ENCODE measurements around the gene MXD4. TPM values are rescaled to one million over a fixed set of nuclear protein-coding genes. Genes with fewer than 3 reads are reported as not detected.

MXD4 gene
- total RNA-seq, 1 donor from 2014 or later, result 92.3 TPM

DNA sequence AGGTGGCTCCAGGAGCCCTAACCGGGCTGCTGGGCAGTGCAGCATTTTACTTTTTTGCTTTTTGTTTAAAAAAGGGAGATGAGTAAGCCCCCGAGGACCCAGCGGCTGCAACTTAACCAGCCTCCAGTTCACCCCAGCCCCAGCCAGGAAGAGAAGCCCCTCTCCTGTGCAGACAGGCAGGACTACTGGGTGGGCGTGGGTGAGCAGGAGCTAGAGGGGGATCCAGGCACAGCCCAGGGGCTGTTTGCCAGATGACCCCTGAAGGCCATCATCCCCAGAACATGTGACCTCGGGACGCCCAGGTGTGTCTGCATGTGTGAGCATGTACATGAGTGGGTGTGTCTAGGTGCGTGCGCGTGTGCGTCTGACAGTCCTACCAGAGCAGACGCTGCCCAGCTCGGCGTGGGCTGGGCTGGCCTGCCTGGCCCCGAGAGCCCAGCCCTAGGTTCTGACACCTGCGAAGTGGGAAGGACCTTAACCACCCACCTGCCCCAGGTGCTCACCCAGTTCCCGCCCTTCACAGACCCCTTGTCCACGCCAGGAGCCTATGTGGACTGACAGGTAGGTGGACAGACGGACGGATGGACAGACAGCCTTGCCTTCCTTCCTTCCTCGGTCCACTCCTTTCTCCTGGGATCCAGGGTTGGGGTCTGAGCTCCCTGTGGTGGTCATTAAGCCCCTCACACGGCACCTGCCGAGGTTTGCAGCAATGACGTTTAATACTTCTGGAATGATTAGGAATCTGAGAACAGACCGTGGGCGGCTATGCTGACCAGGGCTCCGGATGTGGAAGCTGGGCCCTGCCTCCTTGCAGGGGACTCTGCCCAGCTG lies 12.2 kb downstream of the MXD4 start:
- Mint-ChIP-seq H3K9me3 (ENCODE audit: unreplicated experiment) (no peaks in the 10 kb centered on the region), H3K4me3 (ENCODE audit: unreplicated experiment) (no peak overlapping the region), H3K27ac (ENCODE audit: unreplicated experiment) (no peak overlapping the region), H3K4me1 (ENCODE audit: low read depth, unreplicated experiment) (peaks cover 2% of the 10 kb centered on the region), H3K36me3 (ENCODE audit: low read depth, unreplicated experiment) (peaks cover 10% of the 10 kb centered on the region), H3K27me3 (ENCODE audit: low read depth, unreplicated experiment) (no peaks in the 10 kb centered on the region)
- FAIRE-seq, result no peak
- no peak overlapping the region for H3K4me3 ChIP-seq (ENCODE audit: insufficient read depth, low read depth, low read length)
- H3K79me2 ChIP-seq (ENCODE audit: insufficient read depth, low read length), result peaks cover 6% of the 10 kb centered on the region
- TF ChIP-seq EZH2 (IDR thresholded peaks at IDR 0.05; ENCODE audit: insufficient read depth, low read length), result no peak
- TF ChIP-seq, protein P1, sequence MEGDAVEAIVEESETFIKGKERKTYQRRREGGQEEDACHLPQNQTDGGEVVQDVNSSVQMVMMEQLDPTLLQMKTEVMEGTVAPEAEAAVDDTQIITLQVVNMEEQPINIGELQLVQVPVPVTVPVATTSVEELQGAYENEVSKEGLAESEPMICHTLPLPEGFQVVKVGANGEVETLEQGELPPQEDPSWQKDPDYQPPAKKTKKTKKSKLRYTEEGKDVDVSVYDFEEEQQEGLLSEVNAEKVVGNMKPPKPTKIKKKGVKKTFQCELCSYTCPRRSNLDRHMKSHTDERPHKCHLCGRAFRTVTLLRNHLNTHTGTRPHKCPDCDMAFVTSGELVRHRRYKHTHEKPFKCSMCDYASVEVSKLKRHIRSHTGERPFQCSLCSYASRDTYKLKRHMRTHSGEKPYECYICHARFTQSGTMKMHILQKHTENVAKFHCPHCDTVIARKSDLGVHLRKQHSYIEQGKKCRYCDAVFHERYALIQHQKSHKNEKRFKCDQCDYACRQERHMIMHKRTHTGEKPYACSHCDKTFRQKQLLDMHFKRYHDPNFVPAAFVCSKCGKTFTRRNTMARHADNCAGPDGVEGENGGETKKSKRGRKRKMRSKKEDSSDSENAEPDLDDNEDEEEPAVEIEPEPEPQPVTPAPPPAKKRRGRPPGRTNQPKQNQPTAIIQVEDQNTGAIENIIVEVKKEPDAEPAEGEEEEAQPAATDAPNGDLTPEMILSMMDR (IDR thresholded peaks at IDR 0.05; ENCODE audit: insufficient read depth, low read depth, low read length), result no peak
- H2AFZ ChIP-seq (ENCODE audit: low read depth, low read length), result no peak overlapping the region
- peaks cover 62% of the 10 kb centered on the region for H4K20me1 ChIP-seq (ENCODE audit: insufficient read depth, low read length)
- H3K36me3 ChIP-seq (ENCODE audit: insufficient read depth, low read length), result peaks cover 5% of the 10 kb centered on the region
- no peak overlapping the region for H3K4me2 ChIP-seq (ENCODE audit: low read length)
- no peaks in the 10 kb centered on the region for H3K9me3 ChIP-seq (ENCODE audit: insufficient read depth, low read depth, low read length)
- H3K27ac ChIP-seq (ENCODE audit: low read depth, low read length), result no peak overlapping the region
- no peaks in the 10 kb centered on the region for H3K27me3 ChIP-seq (ENCODE audit: insufficient read depth, low read length)
- H3K4me1 ChIP-seq (ENCODE audit: insufficient read depth, low read length), result no peaks in the 10 kb centered on the region
- no peak overlapping the region for H3K9ac ChIP-seq (ENCODE audit: low read length)
- DNase-seq (ENCODE audit: low read depth), result no peak

DNA sequence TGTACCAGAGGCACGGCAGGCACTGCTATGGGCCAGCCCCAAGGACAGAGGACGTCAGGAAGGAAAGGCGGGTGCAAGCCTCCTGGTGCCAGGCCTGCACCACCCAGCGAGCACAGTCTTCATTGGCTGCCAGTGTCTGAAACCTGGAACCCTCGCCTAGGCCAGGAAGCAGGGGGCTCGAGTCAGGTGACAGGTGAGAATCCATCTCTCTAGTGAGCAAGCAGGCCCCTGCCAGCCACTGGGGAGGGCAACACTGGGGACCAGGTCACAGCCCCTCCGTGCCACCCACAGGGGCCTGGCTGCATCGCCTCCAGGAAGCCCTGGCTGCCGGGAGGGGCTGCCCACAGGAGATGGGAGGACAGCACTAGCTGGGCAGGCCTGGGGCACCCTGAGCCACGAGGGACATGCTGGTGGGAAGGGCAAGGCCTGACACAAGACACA lies 13.1 kb downstream of the MXD4 start:
- H4K20me1 ChIP-seq (ENCODE audit: insufficient read depth, low read length), result peaks cover 53% of the 10 kb centered on the region
- H3K4me2 ChIP-seq (ENCODE audit: low read length), result no peak overlapping the region
- no peak for TF ChIP-seq EZH2 (IDR thresholded peaks at IDR 0.05; ENCODE audit: insufficient read depth, low read length)
- TF ChIP-seq, protein P1 (IDR thresholded peaks at IDR 0.05; ENCODE audit: insufficient read depth, low read depth, low read length), result no peak
- H3K9me3 Mint-ChIP-seq (ENCODE audit: unreplicated experiment), result no peaks in the 10 kb centered on the region
- H3K36me3 ChIP-seq (ENCODE audit: insufficient read depth, low read length), result no peaks in the 10 kb centered on the region
- H3K36me3 Mint-ChIP-seq (ENCODE audit: low read depth, unreplicated experiment), result peaks cover 4% of the 10 kb centered on the region
- no peak overlapping the region for H2AFZ ChIP-seq (ENCODE audit: low read depth, low read length)
- H3K9me3 ChIP-seq (ENCODE audit: insufficient read depth, low read depth, low read length), result no peaks in the 10 kb centered on the region
- no peak overlapping the region for H3K27ac ChIP-seq (ENCODE audit: low read depth, low read length)
- no peak overlapping the region for H3K27ac Mint-ChIP-seq (ENCODE audit: unreplicated experiment)
- H3K27me3 Mint-ChIP-seq (ENCODE audit: low read depth, unreplicated experiment), result no peaks in the 10 kb centered on the region
- H3K4me3 ChIP-seq (ENCODE audit: insufficient read depth, low read depth, low read length), result no peak overlapping the region
- no peaks in the 10 kb centered on the region for H3K4me1 ChIP-seq (ENCODE audit: insufficient read depth, low read length)
- no peak for FAIRE-seq
- H3K79me2 ChIP-seq (ENCODE audit: insufficient read depth, low read length), result no peaks in the 10 kb centered on the region
- H3K27me3 ChIP-seq (ENCODE audit: insufficient read depth, low read length), result no peaks in the 10 kb centered on the region
- no peak for DNase-seq (ENCODE audit: low read depth)
- no peak overlapping the region for H3K4me3 Mint-ChIP-seq (ENCODE audit: unreplicated experiment)
- no peak overlapping the region for H3K9ac ChIP-seq (ENCODE audit: low read length)
- H3K4me1 Mint-ChIP-seq (ENCODE audit: low read depth, unreplicated experiment), result peaks cover 5% of the 10 kb centered on the region

Measured in astrocyte (in vitro differentiated cells and primary cell).